Measurements from ENCODE around the gene SLC25A53. TPM values are rescaled to one million over a fixed set of nuclear protein-coding genes. Genes with fewer than 3 reads are reported as not detected.
A peak's percentile ranks its signal among the peaks of the same experiment; 100 is the strongest.

The SLC25A53 gene
- total RNA-seq, 1 experiment from 2014 or later = 2.2 TPM

- H3K4me2 ChIP-seq (ENCODE audit: low read depth, low read length, poor library complexity, severe bottlenecking) = no peak overlapping the region
- no peak for DNase-seq
- H4K20me1 ChIP-seq (ENCODE audit: insufficient read depth, low read depth, low read length) = no peaks in the 10 kb centered on the region
- no peaks in the 10 kb centered on the region for H3K27me3 ChIP-seq (ENCODE audit: low read length)
- H3K4me3 ChIP-seq (ENCODE audit: low read length) = no peak overlapping the region
- no peak overlapping the region for H2AFZ ChIP-seq (ENCODE audit: low read length)
- no peaks in the 10 kb centered on the region; the same call in 1 of the 2 replicates for H3K9me3 ChIP-seq (ENCODE audit: low read length)
- no peak overlapping the region for H3K27ac ChIP-seq (ENCODE audit: low read length)
- H3K9me2 ChIP-seq (replicated peaks; ENCODE audit: insufficient read depth, low read length) = no peaks in the 10 kb centered on the region
- H3K36me3 ChIP-seq (ENCODE audit: insufficient read depth, low read length) = no peaks in the 10 kb centered on the region
- no peaks in the 10 kb centered on the region for H3K79me2 ChIP-seq (ENCODE audit: low read length)
- no peaks in the 10 kb centered on the region for H3K4me1 ChIP-seq (ENCODE audit: low read length)
- no peak overlapping the region for H3K9ac ChIP-seq (ENCODE audit: low read length)
These were observed 15.6 kb downstream of the SLC25A53 start for GRCh38 chrX:104141087-104141760.

- DNase-seq = peak; percentile 64
These were observed 19.3 kb downstream of the SLC25A53 start for GRCh38 chrX:104137496-104137895.

GRCh38 chrX:104136241-104137019 is 20.4 kb downstream of the SLC25A53 start:
- no peak overlapping the region for H3K4me3 ChIP-seq (ENCODE audit: low read length)
- no peaks in the 10 kb centered on the region for H3K79me2 ChIP-seq (ENCODE audit: low read length)
- H3K9me3 ChIP-seq (ENCODE audit: low read length) = no peaks in the 10 kb centered on the region; the same call in 1 of the 2 replicates
- no peaks in the 10 kb centered on the region for H3K27me3 ChIP-seq (ENCODE audit: low read length)
- no peaks in the 10 kb centered on the region for H4K20me1 ChIP-seq (ENCODE audit: insufficient read depth, low read depth, low read length)
- no peaks in the 10 kb centered on the region for H3K9me2 ChIP-seq (replicated peaks; ENCODE audit: insufficient read depth, low read length)
- H3K4me2 ChIP-seq (ENCODE audit: low read depth, low read length, poor library complexity, severe bottlenecking) = no peak overlapping the region
- DNase-seq = peak; percentile 88
- no peak overlapping the region for H2AFZ ChIP-seq (ENCODE audit: low read length)
- H3K27ac ChIP-seq (ENCODE audit: low read length) = no peak overlapping the region
- H3K36me3 ChIP-seq (ENCODE audit: insufficient read depth, low read length) = no peaks in the 10 kb centered on the region
- H3K4me1 ChIP-seq (ENCODE audit: low read length) = no peaks in the 10 kb centered on the region
- no peak overlapping the region for H3K9ac ChIP-seq (ENCODE audit: low read length)

More at GRCh38 chrX:104137496-104137895, 19.3 kb downstream of the SLC25A53 start:
- H3K9me2 ChIP-seq (replicated peaks; ENCODE audit: insufficient read depth, low read length) = no peaks in the 10 kb centered on the region
- no peaks in the 10 kb centered on the region for H3K79me2 ChIP-seq (ENCODE audit: low read length)
- H2AFZ ChIP-seq (ENCODE audit: low read length) = no peak overlapping the region
- no peak overlapping the region for H3K27ac ChIP-seq (ENCODE audit: low read length)
- no peak overlapping the region for H3K9ac ChIP-seq (ENCODE audit: low read length)
- no peak overlapping the region for H3K4me2 ChIP-seq (ENCODE audit: low read depth, low read length, poor library complexity, severe bottlenecking)
- no peaks in the 10 kb centered on the region for H3K4me1 ChIP-seq (ENCODE audit: low read length)
- H3K27me3 ChIP-seq (ENCODE audit: low read length) = no peaks in the 10 kb centered on the region
- H3K36me3 ChIP-seq (ENCODE audit: insufficient read depth, low read length) = no peaks in the 10 kb centered on the region
- H3K4me3 ChIP-seq (ENCODE audit: low read length) = no peak overlapping the region
- H4K20me1 ChIP-seq (ENCODE audit: insufficient read depth, low read depth, low read length) = no peaks in the 10 kb centered on the region
- H3K9me3 ChIP-seq (ENCODE audit: low read length) = no peaks in the 10 kb centered on the region; the same call in 1 of the 2 replicates

GRCh38 chrX:104135677-104136076 is 21.1 kb downstream of the SLC25A53 start:
- H3K4me3 ChIP-seq (ENCODE audit: low read length) = no peak overlapping the region
- no peaks in the 10 kb centered on the region for H3K36me3 ChIP-seq (ENCODE audit: insufficient read depth, low read length)
- H3K4me2 ChIP-seq (ENCODE audit: low read depth, low read length, poor library complexity, severe bottlenecking) = no peak overlapping the region
- H2AFZ ChIP-seq (ENCODE audit: low read length) = no peak overlapping the region
- H3K9me2 ChIP-seq (replicated peaks; ENCODE audit: insufficient read depth, low read length) = no peaks in the 10 kb centered on the region
- DNase-seq = no peak
- H4K20me1 ChIP-seq (ENCODE audit: insufficient read depth, low read depth, low read length) = no peaks in the 10 kb centered on the region
- no peaks in the 10 kb centered on the region; the same call in 1 of the 2 replicates for H3K9me3 ChIP-seq (ENCODE audit: low read length)
- H3K27ac ChIP-seq (ENCODE audit: low read length) = no peak overlapping the region
- H3K27me3 ChIP-seq (ENCODE audit: low read length) = no peaks in the 10 kb centered on the region
- H3K79me2 ChIP-seq (ENCODE audit: low read length) = no peaks in the 10 kb centered on the region
- H3K9ac ChIP-seq (ENCODE audit: low read length) = no peak overlapping the region
- H3K4me1 ChIP-seq (ENCODE audit: low read length) = no peaks in the 10 kb centered on the region

- Histone ChIP-seq H3K27me3 (ENCODE audit: low read length) (no peaks in the 10 kb centered on the region), H2AFZ (ENCODE audit: low read length) (no peak overlapping the region), H3K9me2 (replicated peaks; ENCODE audit: insufficient read depth, low read length) (no peaks in the 10 kb centered on the region), H3K4me1 (ENCODE audit: low read length) (no peaks in the 10 kb centered on the region), H3K36me3 (ENCODE audit: insufficient read depth, low read length) (no peaks in the 10 kb centered on the region), H3K27ac (ENCODE audit: low read length) (no peak overlapping the region), H3K9me3 (ENCODE audit: low read length) (no peaks in the 10 kb centered on the region; the same call in 1 of the 2 replicates), H3K4me3 (ENCODE audit: low read length) (no peak overlapping the region), H4K20me1 (ENCODE audit: insufficient read depth, low read depth, low read length) (no peaks in the 10 kb centered on the region), H3K4me2 (ENCODE audit: low read depth, low read length, poor library complexity, severe bottlenecking) (no peak overlapping the region), H3K9ac (ENCODE audit: low read length) (no peak overlapping the region), H3K79me2 (ENCODE audit: low read length) (no peaks in the 10 kb centered on the region)
- DNase-seq = no peak
These were observed 22.1 kb downstream of the SLC25A53 start for GRCh38 chrX:104134583-104135261.

- Histone ChIP-seq H3K4me1 (ENCODE audit: low read length) (peaks cover 6% of the 10 kb centered on the region), H4K20me1 (ENCODE audit: insufficient read depth, low read depth, low read length) (no peaks in the 10 kb centered on the region), H3K79me2 (ENCODE audit: low read length) (no peaks in the 10 kb centered on the region), H3K4me2 (ENCODE audit: low read depth, low read length, poor library complexity, severe bottlenecking) (no peak overlapping the region), H3K36me3 (ENCODE audit: insufficient read depth, low read length) (no peaks in the 10 kb centered on the region), H3K9me3 (ENCODE audit: low read length) (no peaks in the 10 kb centered on the region), H3K4me3 (ENCODE audit: low read length) (no peak overlapping the region), H3K27ac (ENCODE audit: low read length) (no peak overlapping the region), H3K27me3 (ENCODE audit: low read length) (no peaks in the 10 kb centered on the region), H3K9ac (ENCODE audit: low read length) (no peak overlapping the region), H2AFZ (ENCODE audit: low read length) (no peak overlapping the region), H3K9me2 (replicated peaks; ENCODE audit: insufficient read depth, low read length) (no peaks in the 10 kb centered on the region)
- no peak for DNase-seq
These were observed 26.0 kb downstream of the SLC25A53 start for GRCh38 chrX:104130808-104131207.

GRCh38 chrX:104126856-104127255 is 30.0 kb downstream of the SLC25A53 start:
- Histone ChIP-seq H3K4me2 (ENCODE audit: low read depth, low read length, poor library complexity, severe bottlenecking) (no peak overlapping the region), H2AFZ (ENCODE audit: low read length) (no peak overlapping the region), H3K27ac (ENCODE audit: low read length) (no peak overlapping the region), H3K4me1 (ENCODE audit: low read length) (peaks cover 6% of the 10 kb centered on the region), H3K9ac (ENCODE audit: low read length) (no peak overlapping the region), H3K27me3 (ENCODE audit: low read length) (no peaks in the 10 kb centered on the region), H4K20me1 (ENCODE audit: insufficient read depth, low read depth, low read length) (no peaks in the 10 kb centered on the region), H3K9me2 (replicated peaks; ENCODE audit: insufficient read depth, low read length) (no peaks in the 10 kb centered on the region), H3K9me3 (ENCODE audit: low read length) (no peaks in the 10 kb centered on the region), H3K4me3 (ENCODE audit: low read length) (no peak overlapping the region), H3K36me3 (ENCODE audit: insufficient read depth, low read length) (no peaks in the 10 kb centered on the region), H3K79me2 (ENCODE audit: low read length) (no peaks in the 10 kb centered on the region)
- no peak for DNase-seq

GRCh38 chrX:104122829-104123228 is 34.0 kb downstream of the SLC25A53 start:
- no peak overlapping the region for H3K27ac ChIP-seq (ENCODE audit: low read length)
- no peaks in the 10 kb centered on the region for H4K20me1 ChIP-seq (ENCODE audit: insufficient read depth, low read depth, low read length)
- H3K4me2 ChIP-seq (ENCODE audit: low read depth, low read length, poor library complexity, severe bottlenecking) = no peak overlapping the region

More at GRCh38 chrX:104122829-104123228, 34.0 kb downstream of the SLC25A53 start:
- Histone ChIP-seq H3K4me1 (ENCODE audit: low read length) (peaks cover 17% of the 10 kb centered on the region), H3K4me3 (ENCODE audit: low read length) (no peak overlapping the region), H3K27me3 (ENCODE audit: low read length) (no peaks in the 10 kb centered on the region), H3K9ac (ENCODE audit: low read length) (no peak overlapping the region), H3K79me2 (ENCODE audit: low read length) (no peaks in the 10 kb centered on the region), H3K9me2 (replicated peaks; ENCODE audit: insufficient read depth, low read length) (no peaks in the 10 kb centered on the region), H2AFZ (ENCODE audit: low read length) (no peak overlapping the region), H3K36me3 (ENCODE audit: insufficient read depth, low read length) (no peaks in the 10 kb centered on the region), H3K9me3 (ENCODE audit: low read length) (no peaks in the 10 kb centered on the region)
- no peak for DNase-seq

Data from Karpas-422 (cell line).